Measurements from ENCODE around the gene FGD2. TPM values are rescaled to one million over a fixed set of nuclear protein-coding genes. Genes with fewer than 3 reads are reported as not detected.

The FGD2 gene
- total and polyA plus RNA-seq, 2 of the 4 experiments (the other 2 are of a cell fraction): 0.07 TPM; not detected in 1

- Histone ChIP-seq H3K4me3 (ENCODE audit: insufficient read depth, low read depth, low read length) (no peak overlapping the region), H3K18ac (ENCODE audit: low read depth, low read length) (no peak overlapping the region), H3K27ac (ENCODE audit: insufficient read depth, low read length) (no peak overlapping the region), H3K9ac (ENCODE audit: low read depth, low read length) (no peak overlapping the region), H3K36me3 (ENCODE audit: control insufficient read depth, insufficient read depth, low read length) (no peaks in the 10 kb centered on the region), H3K4ac (ENCODE audit: low read depth, low read length) (no peak overlapping the region), H3K9me1 (ENCODE audit: insufficient read depth, low read length) (peaks cover 2% of the 10 kb centered on the region; the same call in 1 of the 2 replicates), H2AFZ (replicated peaks; ENCODE audit: low read length, poor library complexity) (no peak overlapping the region), H2BK120ac (ENCODE audit: low read depth, low read length) (no peak overlapping the region), H4K91ac (ENCODE audit: insufficient read depth, low read depth, low read length) (no peak overlapping the region), H3K4me2 (ENCODE audit: low read depth, low read length) (no peak overlapping the region), H3K4me1 (ENCODE audit: control insufficient read depth, insufficient read depth, low read length) (peaks cover 2% of the 10 kb centered on the region; the same call in 1 of the 2 replicates), H3K27me3 (ENCODE audit: control insufficient read depth, insufficient read depth, low read length) (0 out of 2 replicates have a peak, but pooled peaks cover 2% of the 10 kb centered on the region), H4K8ac (ENCODE audit: low read depth in 2 of 2, low read length in 2 of 2) (no peak overlapping the region), H2BK20ac (ENCODE audit: low read depth, low read length) (no peak overlapping the region), H2AK5ac (ENCODE audit: low read depth, low read length) (0 out of 2 replicates have a peak overlapping the region, but pooled peaks have one; percentile 30), H3K9me3 (ENCODE audit: control insufficient read depth, insufficient read depth, low read length) (0 out of 2 replicates have a peak, but pooled peaks cover 2% of the 10 kb centered on the region), H2BK15ac (ENCODE audit: low read depth, low read length) (no peak overlapping the region), H3K56ac (ENCODE audit: extremely low read depth, insufficient read depth, low read length) (no peak overlapping the region), H2BK5ac (ENCODE audit: low read depth, low read length, poor library complexity, severe bottlenecking) (no peak overlapping the region), H4K20me1 (ENCODE audit: insufficient read depth, low read length) (no peaks in the 10 kb centered on the region), H3K23ac (ENCODE audit: low read depth, low read length) (no peak overlapping the region), H3K79me1 (ENCODE audit: low read depth in 1 of 2, low read length in 2 of 2) (no peaks in the 10 kb centered on the region), H2AK9ac (replicated peaks; ENCODE audit: low read depth, low read length, poor library complexity) (no peak overlapping the region), H3K14ac (replicated peaks; ENCODE audit: low read depth, low read length) (no peak overlapping the region), H4K5ac (ENCODE audit: low read depth, low read length) (no peak overlapping the region)
- no TSS peak for BruUV-seq (replicated peaks)
- peak; percentile 79 for DNase-seq
- 67% methylated on average over 1 of the region's 11 CpGs; no CpG with 5 or more reads in 1 of the 2 experiments for WGBS, 2 experiments (ENCODE audit: extremely low coverage in 2 of 2, insufficient read length in 1 of 2)
- CTCF ChIA-PET: no interaction called here
- dilution Hi-C loops (cut with HindIII; ENCODE audit: low sequenced_read_pairs, unreplicated experiment): no loop called here
- intact Hi-C loops (cut with micrococcal nuclease): loop anchor here (10.0 kb wide), 1 partner anchor 387 kb away; no protein-coding TSS in a partner anchor
- peak; percentile 66; the same call in 1 of the 2 replicates for ATAC-seq (ENCODE audit: low read depth)
- POLR2A ChIA-PET (ENCODE audit: unreplicated experiment): interaction anchor here (0.5 kb wide), 1 partner anchor 165 kb away, joined by 3 read pairs; no protein-coding TSS in a partner anchor
- in situ Hi-C loops (cut with MboI; ENCODE audit: low sequenced_read_pairs): loop anchor here (5.0 kb wide), 1 partner anchor 245 kb away; no protein-coding TSS in a partner anchor
- TF ChIP-seq MXI1 (IDR thresholded peaks at IDR 0.05; ENCODE audit: borderline replicate concordance, low read depth, low read length): no peak
- TF ChIP-seq SMC3 (IDR thresholded peaks at IDR 0.05; ENCODE audit: low read depth, low read length): no peak
- TF ChIP-seq CEBPB (IDR thresholded peaks at IDR 0.05; ENCODE audit: low read depth, low read length): peak; percentile 78
Observed at GRCh38 chr6:37011656-37012378, 6.4 kb downstream of the FGD2 start.
